B cell (primary cell): Measurements from ENCODE around the gene B4GALNT1. TPM values are rescaled to one million over a fixed set of nuclear protein-coding genes. Genes with fewer than 3 reads are reported as not detected.

ENCODE experiments used
- ATAC-seq: fragments of 200-7000 bp; cut with Tn5 transposase; one replicate; pipeline ENCODE4 v1.10.0; 2021; ENCODE audit warnings: low read depth, mild to moderate bottlenecking, moderate number of reproducible peaks, moderate library complexity
- CTCF ChIA-PET: fragments of 350-600 bp; sonication (Branson Sonifier 250); formaldehyde crosslinking; loops from one replicate; lab custom pipeline; 2021; ENCODE audit warnings: antibody characterized with exemption, inconsistent platforms; lab: Charles Lee
- POLR2A ChIA-PET: fragments of 350-600 bp; sonication (Branson Sonifier 250); formaldehyde crosslinking; loops from one replicate; lab custom pipeline; 2021; ENCODE audit warnings: antibody characterized with exemption; lab: Charles Lee
- DNase-seq: peaks from one replicate; pipeline ENCODE4 v3.0.0; 2013
- H2AFZ ChIP-seq: 2 replicates; pipeline ENCODE4 v1.6.1; 2012; ENCODE audit warnings: mild to moderate bottlenecking, low read depth, low read length; ENCODE audit not compliant: insufficient read depth, poor library complexity, severe bottlenecking
- H3K27ac ChIP-seq, 2 donors: 1 replicate in 1 of 2; 2 replicates in 1 of 2; pipeline ENCODE4 v1.5.1; 2012 to 2013; ENCODE audit warnings: low read length in 2 of 2, mild to moderate bottlenecking in 2 of 2, moderate library complexity in 1 of 2
- H3K27me3 ChIP-seq, 4 experiments: fragments of 200-600 bp in 1 of 4; sonication (generic) in 1 of 4; replicated peaks in 1 of 4; 1 replicate in 2 of 4; 2 replicates in 2 of 4; pipeline versions ENCODE4 v1.6.1 to v1.7.0; 2013 to 2016; ENCODE audit warnings: low read length in 3 of 4, mild to moderate bottlenecking in 2 of 4, mixed read lengths in 1 of 4, moderate library complexity in 1 of 4; ENCODE audit not compliant: insufficient read depth in 4 of 4, control insufficient read depth in 3 of 4; ENCODE audit errors: control extremely low read depth in 1 of 4
- H3K36me3 ChIP-seq, 2 experiments: replicated peaks in 1 of 2; 1 replicate in 1 of 2; 2 replicates in 1 of 2; pipeline versions ENCODE4 v1.6.1 to v1.7.1; 2013; ENCODE audit warnings: low read length in 1 of 2; ENCODE audit not compliant: insufficient read depth in 2 of 2, control insufficient read depth in 1 of 2; ENCODE audit errors: control extremely low read depth in 1 of 2, extremely low read depth in 1 of 2
- H3K4me1 ChIP-seq, 2 donors: fragments of 200-600 bp in 1 of 2; sonication (generic) in 1 of 2; 1 replicate in 1 of 2; 2 replicates in 1 of 2; pipeline versions ENCODE4 v1.5.1 to v1.6.1; 2013 to 2017; ENCODE audit warnings: low read length in 2 of 2; ENCODE audit not compliant: control insufficient read depth in 2 of 2, insufficient read depth in 2 of 2
- H3K4me2 ChIP-seq: replicated peaks from 2 replicates; pipeline ENCODE3; 2012; ENCODE audit warnings: mild to moderate bottlenecking, low read depth, low read length; ENCODE audit not compliant: poor library complexity, severe bottlenecking
- H3K4me3 ChIP-seq, 5 experiments: fragments of 200-600 bp in 1 of 5; sonication (generic) in 1 of 5; 1 replicate in 3 of 5; 2 replicates in 2 of 5; pipeline versions ENCODE4 v1.5.1 to v1.7.0; 2011 to 2016; ENCODE audit warnings: low read length in 4 of 5, mild to moderate bottlenecking in 4 of 5, low read depth in 2 of 5, control low read depth in 1 of 5, moderate library complexity in 1 of 5; ENCODE audit not compliant: insufficient read depth in 1 of 5; ENCODE audit errors: control extremely low read depth in 1 of 5, extremely low read depth in 1 of 5
- H3K79me2 ChIP-seq: fragments of 200-600 bp; sonication (generic); one replicate; pipeline ENCODE4 v1.6.0; 2016; ENCODE audit warnings: low read length; ENCODE audit not compliant: control insufficient read depth, insufficient read depth
- H3K9ac ChIP-seq: fragments of 200-600 bp; sonication (generic); 2 replicates; pipeline ENCODE4 v1.6.1; 2017; ENCODE audit warnings: mild to moderate bottlenecking, low read length, moderate library complexity
- H3K9me3 ChIP-seq, 3 donors: one replicate each; pipeline versions ENCODE4 v1.6.1 to v1.7.1; 2013; ENCODE audit warnings: low read length in 2 of 3; ENCODE audit not compliant: control insufficient read depth in 2 of 3, insufficient read depth in 1 of 3; ENCODE audit errors: control extremely low read depth in 1 of 3
- H4K20me1 ChIP-seq: 2 replicates; pipeline ENCODE4 v1.6.0; 2012; ENCODE audit warnings: mild to moderate bottlenecking, low read length; ENCODE audit not compliant: insufficient read depth, control insufficient read depth, poor library complexity, severe bottlenecking
- H3K27ac Mint-ChIP-seq: one replicate; pipeline ENCODE4 v1.8.0; 2021; ENCODE audit warnings: mixed read lengths
- H3K27me3 Mint-ChIP-seq: one replicate; pipeline ENCODE4 v1.8.0; 2021; ENCODE audit warnings: mixed read lengths
- H3K4me1 Mint-ChIP-seq: one replicate; pipeline ENCODE4 v1.8.0; 2021; ENCODE audit warnings: mixed read lengths
- H3K4me3 Mint-ChIP-seq: one replicate; pipeline ENCODE4 v1.8.0; 2021; ENCODE audit warnings: mixed read lengths
- H3K9me3 Mint-ChIP-seq: one replicate; pipeline ENCODE4 v1.8.0; 2022; ENCODE audit warnings: mixed read lengths; ENCODE audit not compliant: insufficient read depth
- EZH2 ChIP-seq: IDR thresholded peaks from 2 replicates; pipeline ENCODE4 v1.6.1; 2012; ENCODE audit warnings: borderline replicate concordance, low read depth, mild to moderate bottlenecking, moderate library complexity, low read length; ENCODE audit not compliant: insufficient read depth, poor library complexity, severe bottlenecking
- WGBS: methylation state at CpG from one replicate; pipeline ENCODE4 v1.1.5; 2013; ENCODE audit warnings: missing lambda C conversion rate; ENCODE audit not compliant: insufficient coverage; 5-methylcytosine and 5-hydroxymethylcytosine counted together
- intact Hi-C: fragments of 100-400 bp; cut with micrococcal nuclease; formaldehyde crosslinking; loops from one replicate; pipeline ENCODE4 v1.10.0; 2022
- polyA plus RNA-seq: library from polyadenylated mRNA; depleted of rRNA; stranded (reverse); fragments of >200 nt; gene quantifications from 2 replicates; pipeline ENCODE4 v1.2.3, GENCODE V29; 2012
- total RNA-seq, 2 donors: library from RNA; stranded (reverse); fragments of 120-200 nt in 1 of 2; gene quantifications; 1 replicate in 1 of 2; 2 replicates in 1 of 2; pipeline versions ENCODE4 v1.2.3 to v1.2.4, GENCODE V29; 2013 to 2022
- TF ChIP-seq, protein P1 (sequence below): fragments of 200-600 bp; IDR thresholded peaks from one replicate; pipeline ENCODE4 v1.8.0; 2022; ENCODE audit warnings: antibody characterized with exemption, mild to moderate bottlenecking

The B4GALNT1 gene
- total and polyA plus RNA-seq, 2 donors (not counting 1 experiment from before 2014, with no cell fraction given), result 0.04 to 0.22 TPM

DNA sequence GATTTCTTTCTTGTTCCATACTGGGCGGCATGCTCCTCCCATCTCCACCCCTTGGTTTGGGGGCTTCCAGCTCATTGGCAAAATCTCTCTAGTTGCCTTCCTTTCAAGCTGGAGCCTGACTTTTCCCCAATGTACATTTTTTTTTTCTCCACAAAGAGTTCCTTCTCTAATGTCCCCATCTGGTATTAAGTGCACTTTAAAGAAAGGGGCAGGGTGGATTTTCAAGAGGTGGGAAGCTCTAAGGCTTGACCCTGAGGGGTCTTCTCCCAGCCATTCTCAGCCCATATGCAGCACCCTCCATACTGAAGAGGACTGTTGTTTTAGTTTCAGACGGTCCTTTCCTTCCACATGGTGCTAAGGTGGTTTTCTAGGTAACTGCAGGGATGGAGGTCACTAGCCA, 47.8 kb downstream of the B4GALNT1 start:
- Mint-ChIP-seq H3K27me3 (peaks cover 10% of the 10 kb centered on the region), H3K4me3 (no peak overlapping the region), H3K4me1 (peaks cover 2% of the 10 kb centered on the region), H3K27ac (no peak overlapping the region), H3K9me3 (no peaks in the 10 kb centered on the region)
- H3K9ac ChIP-seq, result no peak overlapping the region
- no peak for TF ChIP-seq EZH2
- TF ChIP-seq, protein P1, sequence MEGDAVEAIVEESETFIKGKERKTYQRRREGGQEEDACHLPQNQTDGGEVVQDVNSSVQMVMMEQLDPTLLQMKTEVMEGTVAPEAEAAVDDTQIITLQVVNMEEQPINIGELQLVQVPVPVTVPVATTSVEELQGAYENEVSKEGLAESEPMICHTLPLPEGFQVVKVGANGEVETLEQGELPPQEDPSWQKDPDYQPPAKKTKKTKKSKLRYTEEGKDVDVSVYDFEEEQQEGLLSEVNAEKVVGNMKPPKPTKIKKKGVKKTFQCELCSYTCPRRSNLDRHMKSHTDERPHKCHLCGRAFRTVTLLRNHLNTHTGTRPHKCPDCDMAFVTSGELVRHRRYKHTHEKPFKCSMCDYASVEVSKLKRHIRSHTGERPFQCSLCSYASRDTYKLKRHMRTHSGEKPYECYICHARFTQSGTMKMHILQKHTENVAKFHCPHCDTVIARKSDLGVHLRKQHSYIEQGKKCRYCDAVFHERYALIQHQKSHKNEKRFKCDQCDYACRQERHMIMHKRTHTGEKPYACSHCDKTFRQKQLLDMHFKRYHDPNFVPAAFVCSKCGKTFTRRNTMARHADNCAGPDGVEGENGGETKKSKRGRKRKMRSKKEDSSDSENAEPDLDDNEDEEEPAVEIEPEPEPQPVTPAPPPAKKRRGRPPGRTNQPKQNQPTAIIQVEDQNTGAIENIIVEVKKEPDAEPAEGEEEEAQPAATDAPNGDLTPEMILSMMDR, result no peak
- H3K27ac ChIP-seq, result no peak overlapping the region
- peaks cover under 1% of the 10 kb centered on the region for H3K79me2 ChIP-seq
- ATAC-seq (no peak), DNase-seq (no peak)
- 100% methylated on average over 1 of the region's 2 CpGs for WGBS
- CTCF ChIA-PET, result interaction anchor here (0.7 to 7.2 kb wide), 15 partner anchors 8 to 555 kb away, joined by 3 to 122 read pairs (median 7); partner anchors contain the start of genes ARHGEF25 and PIP4K2C
- peaks cover 0 to 3% of the 10 kb centered on the region in 2 donors for H3K4me1 ChIP-seq
- H4K20me1 ChIP-seq, result no peaks in the 10 kb centered on the region
- H3K4me3 ChIP-seq, result no peak overlapping the region
- no peak overlapping the region for H2AFZ ChIP-seq
- H3K9me3 ChIP-seq, result no peaks in the 10 kb centered on the region
- intact Hi-C loops, result no loop called here
- H3K4me2 ChIP-seq, result no peak overlapping the region
- peaks cover 0 to 53% (median 12%) of the 10 kb centered on the region in 4 experiments for H3K27me3 ChIP-seq
- POLR2A ChIA-PET, result interaction anchor here (0.7 kb wide), 3 partner anchors 25 to 69 kb away, joined by 4 to 6 read pairs (median 4); no protein-coding TSS in a partner anchor
- no peaks in the 10 kb centered on the region for H3K36me3 ChIP-seq

DNA sequence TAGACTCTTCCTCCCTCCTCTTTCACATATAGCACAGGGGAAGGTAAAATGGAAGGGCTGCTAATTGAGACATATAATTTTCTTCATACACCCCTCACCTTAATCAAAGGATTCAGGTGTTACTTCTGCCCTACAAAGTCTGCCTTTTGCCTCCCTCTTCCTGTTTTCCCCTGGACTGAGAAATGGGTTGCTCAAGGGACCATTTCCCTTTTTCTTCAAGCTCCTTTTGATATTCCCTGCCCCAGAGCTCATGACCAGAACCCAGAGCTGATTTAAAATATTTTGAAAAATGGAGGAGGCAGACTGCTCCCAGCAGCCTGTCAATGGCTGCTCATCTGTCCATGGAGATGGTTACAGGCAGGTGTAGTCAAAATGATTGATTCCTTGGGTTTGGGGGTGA, 48.3 kb downstream of the B4GALNT1 start:
- Mint-ChIP-seq H3K27me3 (peaks cover 10% of the 10 kb centered on the region), H3K9me3 (no peaks in the 10 kb centered on the region), H3K4me3 (no peak overlapping the region), H3K4me1 (peaks cover 2% of the 10 kb centered on the region), H3K27ac (no peak overlapping the region)
- ATAC-seq (no peak), DNase-seq (no peak)
- Histone ChIP-seq H3K4me3 (no peak overlapping the region), H3K27me3 (peaks cover 0 to 53% (median 12%) of the 10 kb centered on the region in 4 experiments), H4K20me1 (no peaks in the 10 kb centered on the region), H3K36me3 (no peaks in the 10 kb centered on the region), H3K4me2 (no peak overlapping the region), H2AFZ (no peak overlapping the region), H3K4me1 (peaks cover 0 to 3% of the 10 kb centered on the region in 2 donors), H3K27ac (no peak overlapping the region), H3K9me3 (no peaks in the 10 kb centered on the region), H3K79me2 (no peaks in the 10 kb centered on the region), H3K9ac (no peak overlapping the region)
- intact Hi-C loops, result no loop called here
- no peak for TF ChIP-seq EZH2
- TF ChIP-seq, protein P1, result no peak
- ChIA-PET POLR2A (no interaction called here), CTCF (interaction anchor here (0.7 to 7.2 kb wide), 15 partner anchors 8 to 319 kb away, joined by 3 to 122 read pairs (median 17); partner anchors contain the start of genes ARHGEF25, B4GALNT1 and PIP4K2C)
